GM12874 (cell line): ENCODE results near the gene RPGRIP1L.

Source experiments
- TF ChIP-seq, protein P1 (sequence below): IDR thresholded peaks from 2 replicates; pipeline ENCODE4 v1.5.1; 2011; ENCODE audit warnings: low read depth, mild to moderate bottlenecking, control low read depth, low read length, moderate library complexity; ENCODE audit not compliant: insufficient read depth

The RPGRIP1L gene

GRCh38 chr16:53614346-53614745 lies 89.3 kb downstream of the RPGRIP1L start:
- TF ChIP-seq, protein P1, sequence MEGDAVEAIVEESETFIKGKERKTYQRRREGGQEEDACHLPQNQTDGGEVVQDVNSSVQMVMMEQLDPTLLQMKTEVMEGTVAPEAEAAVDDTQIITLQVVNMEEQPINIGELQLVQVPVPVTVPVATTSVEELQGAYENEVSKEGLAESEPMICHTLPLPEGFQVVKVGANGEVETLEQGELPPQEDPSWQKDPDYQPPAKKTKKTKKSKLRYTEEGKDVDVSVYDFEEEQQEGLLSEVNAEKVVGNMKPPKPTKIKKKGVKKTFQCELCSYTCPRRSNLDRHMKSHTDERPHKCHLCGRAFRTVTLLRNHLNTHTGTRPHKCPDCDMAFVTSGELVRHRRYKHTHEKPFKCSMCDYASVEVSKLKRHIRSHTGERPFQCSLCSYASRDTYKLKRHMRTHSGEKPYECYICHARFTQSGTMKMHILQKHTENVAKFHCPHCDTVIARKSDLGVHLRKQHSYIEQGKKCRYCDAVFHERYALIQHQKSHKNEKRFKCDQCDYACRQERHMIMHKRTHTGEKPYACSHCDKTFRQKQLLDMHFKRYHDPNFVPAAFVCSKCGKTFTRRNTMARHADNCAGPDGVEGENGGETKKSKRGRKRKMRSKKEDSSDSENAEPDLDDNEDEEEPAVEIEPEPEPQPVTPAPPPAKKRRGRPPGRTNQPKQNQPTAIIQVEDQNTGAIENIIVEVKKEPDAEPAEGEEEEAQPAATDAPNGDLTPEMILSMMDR, result no peak

DNA sequence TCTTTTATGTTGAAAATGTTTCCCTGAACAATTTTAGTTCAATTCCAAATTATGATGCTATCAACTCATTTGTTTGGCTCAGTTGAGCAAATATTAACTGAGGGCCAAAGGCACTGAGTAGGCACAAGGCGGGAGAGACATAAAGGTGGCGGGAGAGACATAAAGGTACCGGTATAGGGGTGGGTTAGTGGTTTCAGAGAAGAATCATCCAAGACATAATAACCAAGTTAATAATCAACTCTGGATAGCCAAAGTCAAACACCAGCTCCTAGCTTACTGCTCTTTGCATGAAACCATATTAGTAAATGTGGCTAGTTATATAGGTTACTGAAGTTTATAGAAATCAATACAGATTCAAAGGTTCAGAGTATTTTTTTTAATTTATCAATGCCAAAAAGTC lies 91.7 kb downstream of the RPGRIP1L start:
- TF ChIP-seq, protein P1, result no peak

- TF ChIP-seq, protein P1, result no peak
Observed at GRCh38 chr16:53611179-53611696, 92.4 kb downstream of the RPGRIP1L start.

GRCh38 chr16:53609536-53609935 lies 94.1 kb downstream of the RPGRIP1L start:
- TF ChIP-seq, protein P1, result no peak

DNA sequence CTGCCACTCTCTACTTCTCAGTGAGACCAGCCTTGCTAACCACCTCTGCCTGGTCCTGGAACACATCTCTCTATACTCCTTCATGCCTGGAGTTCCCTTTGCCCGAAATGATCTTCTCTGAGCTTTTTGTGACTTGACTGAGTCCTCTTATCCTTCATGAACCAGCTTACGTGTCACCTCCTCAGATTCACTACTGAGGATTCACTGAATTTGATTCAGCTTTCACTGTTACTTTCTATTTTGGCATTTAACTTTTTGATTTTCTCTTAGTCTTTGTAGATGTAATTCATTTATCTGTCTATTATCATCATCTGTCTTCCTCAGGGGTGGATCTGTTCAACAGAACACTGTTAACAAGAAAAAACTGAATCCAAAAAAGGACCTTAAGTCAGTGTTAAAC lies 95.6 kb downstream of the RPGRIP1L start:
- TF ChIP-seq, protein P1, result no peak

GRCh38 chr16:53605831-53606400 lies 97.7 kb downstream of the RPGRIP1L start:
- TF ChIP-seq, protein P1, result no peak

DNA sequence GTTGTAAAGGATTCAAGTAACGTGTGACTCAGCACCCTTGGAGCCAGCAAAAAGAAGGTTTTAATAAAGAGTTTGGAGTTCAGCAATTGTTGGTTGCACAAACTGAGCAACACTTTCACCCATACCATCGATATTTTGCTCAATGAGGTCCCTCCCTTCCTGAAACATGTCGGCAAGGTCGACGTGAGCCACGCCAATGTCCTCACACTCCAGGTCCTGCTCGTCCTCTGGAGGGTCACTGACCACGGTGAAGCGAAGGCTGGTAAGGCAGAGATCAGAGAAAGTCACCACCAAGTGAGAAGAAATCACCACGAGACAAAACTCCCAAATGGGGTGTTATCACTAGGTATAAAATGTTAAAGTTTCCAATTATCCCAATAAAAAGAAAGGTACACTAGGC lies 98.3 kb downstream of the RPGRIP1L start:
- TF ChIP-seq, protein P1, result no peak

DNA sequence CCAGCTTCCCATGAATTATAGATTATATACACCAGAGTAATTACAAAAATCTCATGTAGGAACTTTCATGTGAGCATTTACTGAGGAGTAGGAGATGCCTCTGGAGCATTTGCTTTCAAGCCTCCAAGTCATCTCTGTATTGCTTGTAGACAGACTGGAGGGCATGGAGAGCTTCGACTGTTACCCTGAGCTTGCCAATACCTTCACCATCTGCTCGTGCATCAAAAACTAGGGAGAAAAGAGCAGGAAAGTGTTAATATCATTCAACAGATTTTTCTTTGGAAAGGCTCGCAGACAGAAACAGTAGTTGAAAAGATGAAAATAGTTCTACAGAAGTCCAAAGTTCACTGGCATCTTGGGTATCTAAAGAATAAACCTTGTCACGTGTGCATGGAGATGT lies 101.7 kb downstream of the RPGRIP1L start:
- TF ChIP-seq, protein P1, result no peak
